ENCODE results near the gene CISD3. TPM values are rescaled to one million over a fixed set of nuclear protein-coding genes. Genes with fewer than 3 reads are reported as not detected.
"Not testable (repeated sequence)": the region's sequence is repeated elsewhere in the genome, so short reads cannot be mapped to it uniquely, and the experiment has no call there.

CISD3 gene
- total RNA-seq, 1 donor from 2014 or later = 87.9 TPM

DNA sequence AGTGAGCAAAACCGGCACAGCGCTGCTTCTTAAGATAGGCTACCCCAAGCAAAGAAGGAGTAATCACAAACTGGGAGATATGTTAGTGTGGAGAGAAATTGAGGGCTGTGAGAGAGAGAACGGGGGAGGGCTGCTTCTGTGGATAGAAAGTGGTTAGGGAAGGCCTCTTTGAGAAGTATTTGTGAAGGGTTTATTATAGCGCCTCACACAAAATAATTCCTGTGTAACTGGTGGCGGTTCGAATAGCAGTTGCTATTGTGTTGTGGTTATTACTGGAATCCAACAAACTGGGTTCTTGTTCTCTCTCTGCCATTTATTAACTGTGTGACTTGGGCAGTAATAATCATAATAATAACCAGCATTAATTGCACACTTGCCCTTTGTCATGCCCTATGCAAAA lies 9.2 kb upstream of the CISD3 start:
- intact Hi-C loops (cut with micrococcal nuclease) = no loop called here
- ATAC-seq (no peak), DNase-seq (no peak)

DNA sequence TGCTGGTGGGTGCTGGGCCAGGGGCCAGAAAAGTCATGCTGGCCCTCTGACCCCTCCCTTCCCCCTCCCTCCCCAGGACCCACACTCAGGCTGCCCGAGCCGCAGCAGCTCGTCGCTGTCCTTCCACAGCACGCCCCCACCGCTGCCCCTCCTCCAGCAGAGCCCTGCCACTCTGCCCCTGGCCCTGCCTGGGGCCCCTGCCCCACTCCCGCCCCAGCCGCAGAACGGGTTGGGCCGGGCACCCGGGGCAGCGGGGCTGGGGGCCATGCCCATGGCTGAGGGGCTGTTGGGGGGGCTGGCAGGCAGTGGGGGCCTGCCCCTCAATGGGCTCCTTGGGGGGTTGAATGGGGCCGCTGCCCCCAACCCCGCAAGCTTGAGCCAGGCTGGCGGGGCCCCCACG lies 8.3 kb upstream of the CISD3 start:
- ATAC-seq (no peak), DNase-seq (no peak)
- intact Hi-C loops (cut with micrococcal nuclease) = no loop called here

- intact Hi-C loops (cut with micrococcal nuclease) = no loop called here
- DNase-seq = peak; percentile 86
- ATAC-seq = peak; percentile 67
Observed at GRCh38 chr17:38724337-38724988, 5.7 kb upstream of the CISD3 start.

DNA sequence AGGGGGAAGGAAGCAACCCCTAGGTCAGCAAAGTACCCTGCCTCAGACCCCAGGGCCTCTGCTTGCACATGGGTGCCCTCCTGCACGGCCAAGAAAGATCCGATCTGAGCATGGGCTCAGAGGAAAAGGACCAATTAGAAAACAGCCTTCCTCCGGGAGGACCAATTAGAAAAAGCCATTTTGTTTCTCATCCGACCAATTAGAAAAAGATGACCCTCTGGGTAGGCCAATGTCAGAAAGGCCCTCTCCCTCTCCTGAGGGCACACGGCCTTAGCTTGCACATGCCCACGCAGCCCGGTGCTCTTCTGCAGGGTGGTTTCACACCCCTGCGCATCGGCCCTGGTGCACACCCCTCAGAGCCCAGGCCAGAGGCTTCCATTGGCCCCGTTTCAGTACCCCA lies 5.1 kb upstream of the CISD3 start:
- intact Hi-C loops (cut with micrococcal nuclease) = no loop called here
- ATAC-seq = no peak
- no peak for DNase-seq

DNA sequence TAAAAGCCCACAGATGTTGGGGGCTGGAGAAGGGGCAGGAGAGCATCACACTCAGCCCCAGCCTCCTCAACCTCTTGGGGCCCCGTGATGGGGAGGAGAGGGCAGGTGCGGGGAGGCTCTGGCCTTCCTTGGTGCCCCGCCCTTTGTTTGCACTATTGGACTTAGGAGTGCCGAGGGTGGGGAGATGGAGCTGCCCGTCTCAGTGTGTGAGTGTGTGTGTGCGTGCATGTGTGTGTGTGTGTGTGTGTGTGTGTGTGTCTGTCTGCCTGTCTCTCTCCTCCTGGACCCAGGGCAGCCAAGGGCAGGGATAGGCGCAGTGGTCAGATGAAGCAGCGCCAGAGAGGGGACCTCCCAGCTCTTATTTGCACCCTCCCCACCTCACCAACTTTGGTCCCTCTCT lies 4.0 kb upstream of the CISD3 start:
- intact Hi-C loops (cut with micrococcal nuclease); ATAC-seq; DNase-seq: not testable (repeated sequence)

- no peak for DNase-seq
- intact Hi-C loops (cut with micrococcal nuclease) = no loop called here
Observed at GRCh38 chr17:38727736-38728135, 2.4 kb upstream of the CISD3 start.

DNA sequence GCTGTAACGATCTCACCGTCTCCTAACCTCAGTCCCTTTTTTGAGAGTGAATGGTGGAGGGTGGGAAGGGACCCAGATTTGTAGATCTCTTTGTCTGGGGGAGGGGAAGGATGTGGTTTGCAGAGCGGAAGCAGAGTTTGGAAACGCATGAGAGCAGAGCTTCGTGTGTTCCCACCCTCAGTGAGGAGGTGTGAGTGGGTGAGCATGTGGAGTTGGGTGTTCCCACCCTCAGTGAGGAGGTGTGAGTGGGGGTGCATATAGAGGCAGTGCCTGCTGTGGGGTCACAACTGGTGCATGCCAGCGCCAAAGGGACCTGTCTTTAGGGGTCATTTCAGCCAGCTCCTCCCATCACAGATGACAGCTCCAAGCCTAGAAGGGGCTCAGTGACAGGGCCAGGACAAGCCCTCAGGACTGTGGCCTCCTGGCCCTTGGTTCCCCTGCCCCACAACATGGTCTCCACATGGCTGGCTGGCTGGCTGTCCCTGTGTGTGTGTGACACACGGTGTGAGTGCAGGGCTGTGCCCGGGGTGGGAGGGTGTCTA lies 1.8 kb upstream of the CISD3 start:
- ATAC-seq (no peak), DNase-seq (no peak)
- intact Hi-C loops (cut with micrococcal nuclease) = no loop called here

More at GRCh38 chr17:38727736-38728135, 2.4 kb upstream of the CISD3 start:
- ATAC-seq = no peak

GRCh38 chr17:38729368-38729885 lies 714 bp upstream of the CISD3 start:
- no peak for DNase-seq
- intact Hi-C loops (cut with micrococcal nuclease) = no loop called here
- no peak for ATAC-seq

DNA sequence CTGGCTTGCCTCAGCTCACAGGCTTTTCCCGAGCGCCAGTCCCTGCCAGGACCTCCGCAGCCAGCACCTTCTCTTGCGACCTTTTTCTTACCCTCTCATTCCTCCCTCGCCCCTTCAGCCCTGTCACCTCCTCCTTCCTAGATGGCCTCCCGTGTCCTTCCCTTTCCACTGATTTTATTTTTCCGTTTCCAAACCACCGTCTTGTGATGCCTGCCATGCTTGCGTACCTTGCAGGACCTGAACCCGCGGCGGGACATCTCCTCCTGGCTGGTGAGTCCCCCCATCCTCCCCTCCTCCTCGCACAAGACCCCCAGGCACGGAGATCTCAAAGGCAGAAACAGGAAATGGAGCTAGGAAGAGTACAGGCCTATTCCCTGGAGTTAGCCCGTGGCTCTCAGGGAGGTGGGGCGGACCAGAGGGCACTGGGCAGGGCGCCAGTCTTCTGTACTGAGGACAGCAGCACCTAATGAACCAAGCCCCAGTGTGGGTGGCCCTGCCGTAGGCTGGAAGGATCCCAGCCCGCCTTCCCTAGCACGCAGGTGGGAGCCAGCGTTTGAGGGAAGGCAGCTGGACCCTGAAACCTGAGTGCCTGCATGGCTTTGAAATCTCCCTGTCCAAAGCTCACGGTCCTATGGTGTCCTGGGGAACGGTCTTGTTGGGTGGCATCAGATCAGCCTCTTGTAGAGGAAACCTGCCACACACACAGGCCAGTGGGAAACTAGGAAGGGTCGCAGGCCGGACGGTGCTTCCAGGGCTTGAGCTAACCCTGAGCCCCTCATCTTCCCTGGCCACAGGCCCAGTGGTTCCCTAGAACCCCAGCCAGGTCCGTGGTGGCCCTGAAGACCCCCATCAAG lies 612 bp downstream of the CISD3 start:
- peak; percentile 62 for ATAC-seq

GRCh38 chr17:38731526-38732294 lies 1.6 kb downstream of the CISD3 start:
- intact Hi-C loops (cut with micrococcal nuclease) = no loop called here
- ATAC-seq (no peak), DNase-seq (peak; percentile 58)

More for the DNA sequence above, 612 bp downstream of the CISD3 start:
- intact Hi-C loops (cut with micrococcal nuclease) = no loop called here
- peak; percentile 90 for DNase-seq

- no peak for DNase-seq
- peak; percentile 38 for ATAC-seq
- intact Hi-C loops (cut with micrococcal nuclease) = no loop called here
Observed at GRCh38 chr17:38732376-38733281, 2.5 kb downstream of the CISD3 start.

DNA sequence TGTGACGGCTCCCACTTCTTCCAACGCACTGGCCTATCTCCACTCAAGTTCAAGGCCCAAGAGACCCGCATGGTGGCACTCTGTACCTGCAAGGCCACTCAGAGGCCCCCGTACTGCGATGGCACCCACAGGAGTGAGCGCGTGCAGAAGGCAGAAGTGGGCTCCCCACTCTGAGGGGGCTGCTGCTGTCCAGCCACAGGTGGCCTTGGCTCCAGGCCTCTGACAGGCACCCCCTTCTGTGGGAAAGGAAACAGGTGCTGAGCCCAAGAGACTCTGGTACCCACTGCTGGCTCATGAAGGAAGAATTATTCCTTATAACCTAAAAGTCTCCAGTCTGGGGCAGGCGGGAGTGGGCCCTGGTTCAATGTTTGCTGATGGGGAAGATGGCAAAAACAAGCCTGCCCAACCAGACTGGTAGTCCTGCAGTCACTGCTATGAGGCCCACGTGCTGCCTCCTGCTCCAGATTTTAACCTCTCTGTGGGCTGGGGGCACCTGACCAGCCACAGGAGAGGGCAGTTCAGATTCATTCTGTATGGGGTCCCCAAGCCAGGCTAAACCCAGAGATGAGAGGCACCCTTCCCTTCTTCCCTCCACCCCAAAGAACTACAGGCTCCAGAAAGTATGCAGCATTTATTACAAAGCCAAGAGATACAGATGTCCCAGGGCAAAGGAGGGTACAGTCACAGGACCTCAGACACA lies 3.3 kb downstream of the CISD3 start:
- no peak for ATAC-seq
- DNase-seq = no peak
- intact Hi-C loops (cut with micrococcal nuclease) = no loop called here

DNA sequence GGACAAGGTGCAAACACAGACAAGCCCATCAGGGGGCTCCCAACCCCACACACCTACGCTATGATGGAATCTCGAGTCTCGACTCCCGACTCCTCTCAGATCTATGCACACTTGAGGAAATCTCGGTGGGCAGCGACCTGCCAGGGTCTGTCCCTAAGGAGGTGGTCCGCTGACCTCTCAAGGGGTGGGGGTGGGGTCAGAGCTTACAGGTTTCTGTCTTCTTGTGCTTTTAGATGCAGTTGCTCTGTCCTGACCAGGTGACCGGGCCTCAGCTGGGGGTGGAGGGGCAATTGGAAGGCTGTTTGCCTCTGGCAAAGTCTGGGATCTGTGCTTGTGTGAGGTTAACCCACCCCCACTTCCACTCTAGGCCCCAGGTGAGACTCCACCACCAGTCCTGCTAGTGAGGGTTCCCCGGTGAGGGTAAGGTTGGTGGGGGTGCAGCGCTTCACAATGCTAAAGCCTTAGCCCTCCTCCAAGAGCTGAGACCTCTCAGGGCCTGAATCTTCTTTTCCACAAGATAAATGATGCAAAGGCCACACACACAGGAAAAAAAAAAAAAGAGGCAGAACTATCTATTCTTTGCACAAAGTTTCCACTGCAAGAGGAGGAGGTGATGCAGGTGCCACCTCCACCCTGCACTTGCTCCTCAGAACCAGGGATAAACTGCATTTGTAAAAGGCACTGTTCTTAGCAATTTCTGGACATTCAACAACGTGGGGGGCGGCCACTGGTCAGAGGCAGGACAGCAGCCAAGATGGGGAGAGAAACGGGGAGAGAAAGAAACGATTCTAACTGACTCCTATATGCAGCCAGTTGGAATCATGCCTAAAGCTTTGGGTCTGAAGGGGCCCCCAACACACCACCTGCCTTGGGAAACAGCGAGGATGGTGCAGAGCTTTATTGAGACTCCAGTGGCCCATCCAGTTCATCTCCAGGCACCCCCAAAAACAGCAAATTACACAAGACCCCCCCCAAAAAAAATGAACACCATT lies 4.1 kb downstream of the CISD3 start:
- intact Hi-C loops (cut with micrococcal nuclease) = no loop called here
- ATAC-seq = no peak

GRCh38 chr17:38735161-38735997 lies 5.2 kb downstream of the CISD3 start:
- DNase-seq (peak; percentile 78), ATAC-seq (peak; percentile 18)
- intact Hi-C loops (cut with micrococcal nuclease) = no loop called here

More for the DNA sequence above, 4.1 kb downstream of the CISD3 start:
- DNase-seq = no peak

- DNase-seq = no peak
- intact Hi-C loops (cut with micrococcal nuclease) = no loop called here
- no peak for ATAC-seq
Observed at GRCh38 chr17:38738007-38738662, 8.0 kb downstream of the CISD3 start.

Measured in left ventricle myocardium superior (tissue), 1 donor.